ENCODE data around the gene MAP1LC3C.

MAP1LC3C gene

DNA sequence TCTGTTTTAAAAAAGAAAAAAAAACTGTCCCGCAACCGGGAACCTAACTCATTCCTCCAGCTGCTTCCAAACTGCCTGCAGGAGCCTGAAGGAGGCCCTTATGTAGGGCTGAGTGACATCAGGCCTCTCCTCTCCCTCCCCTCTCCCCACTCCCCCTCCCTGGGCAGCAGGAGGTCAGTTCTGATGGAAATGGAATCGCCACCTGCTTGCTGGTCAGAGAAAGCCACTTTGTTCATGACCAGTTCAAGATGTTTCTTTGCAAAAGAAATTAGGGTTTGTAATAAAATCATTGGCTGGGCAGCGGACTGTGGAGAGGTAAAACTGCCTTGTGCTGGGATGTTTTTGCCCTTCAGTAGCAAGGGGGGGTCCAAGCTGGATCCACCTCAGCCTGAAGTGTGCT is at the start of gene MAP1LC3C:
MAP1LC3C (minus strand) TSS at position 73 of the 400 bp plus-strand sequence. CDS start 90 bp downstream, outside the sequence.
- DNase-seq = no peak

DNA sequence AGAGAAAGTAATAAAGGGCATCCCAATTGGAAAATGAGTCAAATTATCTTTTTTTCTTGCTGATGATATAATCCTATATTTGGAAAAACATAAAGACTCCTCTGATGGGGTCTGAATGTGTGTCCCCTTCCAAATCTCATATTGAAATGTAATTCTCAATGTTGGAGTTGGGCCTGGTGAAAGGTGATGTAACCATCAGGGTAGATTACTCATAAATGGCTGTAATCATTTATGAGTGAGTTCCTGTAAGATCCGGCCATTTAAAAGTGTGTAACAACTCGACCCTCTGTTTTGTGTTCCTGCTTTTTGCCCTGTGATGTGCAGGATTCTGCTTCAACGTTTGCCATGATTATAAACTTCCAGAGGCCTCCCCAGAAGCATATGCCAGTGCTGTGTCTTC is 44.3 kb upstream of the MAP1LC3C start:
- DNase-seq = no peak

DNA sequence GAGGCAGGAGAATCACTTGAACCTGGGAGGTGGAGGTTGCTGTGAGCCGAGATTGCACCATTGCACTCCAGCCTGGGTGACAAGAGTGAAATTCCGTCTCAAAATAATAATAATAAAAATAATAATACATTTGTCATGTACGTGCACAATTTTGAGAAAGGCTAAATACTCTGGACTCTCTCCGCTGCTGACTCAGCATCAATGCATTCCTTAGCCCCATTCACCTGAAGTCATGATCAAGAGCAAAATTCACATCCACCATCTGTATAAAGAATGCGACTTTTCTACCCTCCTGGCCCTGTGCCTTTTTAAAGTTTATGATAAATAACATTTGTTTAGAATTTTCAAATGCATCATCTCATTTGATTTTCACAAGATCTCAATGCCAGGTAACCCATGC is 35.5 kb upstream of the MAP1LC3C start:
- no peak for DNase-seq

DNA sequence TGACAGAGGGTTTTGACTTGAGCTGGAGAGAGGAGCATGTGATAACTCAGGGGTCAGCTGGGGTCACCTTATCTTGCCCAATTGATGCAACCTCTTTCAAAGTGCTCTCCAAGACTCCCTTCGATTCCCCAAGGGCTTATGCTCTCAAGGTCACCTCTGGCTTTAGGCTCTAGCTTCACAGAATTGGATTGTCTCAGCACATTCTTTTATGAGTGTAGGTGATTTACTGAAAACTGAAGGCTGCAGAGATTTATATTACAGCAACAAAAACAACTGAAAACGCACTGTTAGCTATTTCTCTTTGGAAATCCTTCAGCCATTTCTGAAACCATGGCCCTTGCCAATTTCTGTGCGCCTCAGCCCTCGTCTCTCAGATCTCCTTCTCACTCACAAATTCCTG is 34.5 kb upstream of the MAP1LC3C start:
- no peak for DNase-seq

DNA sequence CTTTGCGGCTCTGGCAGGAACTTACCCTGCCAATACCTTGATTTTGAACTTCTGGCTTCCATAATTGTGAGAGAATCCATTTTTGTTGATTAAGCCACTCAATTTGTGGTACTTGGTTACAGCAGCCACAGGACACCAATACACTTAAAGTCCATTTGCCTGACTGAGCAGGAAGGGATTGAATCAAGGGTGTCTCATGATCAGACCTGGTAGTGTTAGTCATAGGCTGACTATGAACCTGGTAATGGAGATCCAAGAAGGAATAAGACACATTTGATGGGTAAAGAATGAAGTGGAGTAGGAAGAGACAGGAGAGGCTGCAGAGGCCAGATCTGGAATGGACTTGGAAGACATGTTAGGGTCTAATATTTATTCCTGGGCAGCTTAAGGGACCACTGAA is 31.2 kb upstream of the MAP1LC3C start:
- DNase-seq = no peak

DNA sequence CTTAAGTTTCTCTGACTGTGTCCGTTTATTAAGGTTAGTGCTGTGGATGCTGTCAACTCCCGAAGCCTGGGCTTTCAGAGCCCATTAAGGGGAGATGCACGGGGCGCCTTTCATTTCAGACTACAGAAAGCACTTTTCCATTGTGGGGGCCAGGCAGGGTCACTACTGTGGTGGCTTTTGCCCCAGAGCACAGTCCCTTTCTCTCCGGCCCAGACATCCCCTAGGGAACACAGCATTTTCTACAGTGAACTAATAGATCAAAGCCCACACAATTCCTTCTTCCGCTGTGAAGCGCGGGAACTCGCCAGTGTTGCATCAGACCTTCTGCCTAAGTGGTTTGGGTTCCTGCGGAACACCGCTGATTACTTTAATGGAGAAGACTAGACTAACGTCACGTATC is 26.8 kb upstream of the MAP1LC3C start:
- no peak for DNase-seq

DNA sequence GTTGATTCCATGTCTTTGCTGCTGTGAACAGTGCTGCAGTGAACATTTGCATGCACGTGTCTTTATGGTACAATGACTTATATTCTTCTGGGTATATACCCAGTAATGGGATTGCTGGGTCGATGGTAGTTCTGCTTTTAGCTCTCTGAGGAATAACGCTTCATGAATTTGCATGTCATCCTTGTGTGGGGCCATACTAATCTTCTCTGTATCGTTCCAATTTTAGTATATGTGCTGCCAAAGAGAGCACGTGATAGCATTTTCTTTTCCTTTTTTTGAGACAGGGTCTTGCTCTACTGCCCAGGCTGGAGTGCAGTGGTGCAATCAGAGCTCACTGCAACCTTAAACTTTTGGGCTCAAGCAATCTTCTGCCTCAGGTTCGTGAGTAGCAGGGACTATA is 24.9 kb upstream of the MAP1LC3C start:
- no peak for DNase-seq

DNA sequence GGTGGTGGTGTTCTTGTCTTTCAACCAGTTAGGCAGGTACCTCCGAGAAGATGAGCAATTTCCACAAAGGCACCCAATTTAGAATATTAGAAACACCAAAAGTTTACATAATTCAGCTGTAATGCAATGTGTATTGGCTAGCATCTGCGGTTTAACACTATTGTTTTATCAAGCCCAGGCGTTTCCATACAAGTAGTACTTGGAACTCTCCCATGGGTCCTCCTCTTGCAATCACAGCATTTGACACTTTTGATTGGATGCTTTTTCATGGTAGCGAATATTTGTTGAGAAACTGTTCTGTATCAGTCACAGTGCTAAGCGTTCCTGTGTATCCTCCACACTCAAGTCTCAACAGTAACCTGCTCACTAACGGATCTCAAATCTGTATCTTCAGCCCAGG is 20.1 kb upstream of the MAP1LC3C start:
- DNase-seq = no peak

DNA sequence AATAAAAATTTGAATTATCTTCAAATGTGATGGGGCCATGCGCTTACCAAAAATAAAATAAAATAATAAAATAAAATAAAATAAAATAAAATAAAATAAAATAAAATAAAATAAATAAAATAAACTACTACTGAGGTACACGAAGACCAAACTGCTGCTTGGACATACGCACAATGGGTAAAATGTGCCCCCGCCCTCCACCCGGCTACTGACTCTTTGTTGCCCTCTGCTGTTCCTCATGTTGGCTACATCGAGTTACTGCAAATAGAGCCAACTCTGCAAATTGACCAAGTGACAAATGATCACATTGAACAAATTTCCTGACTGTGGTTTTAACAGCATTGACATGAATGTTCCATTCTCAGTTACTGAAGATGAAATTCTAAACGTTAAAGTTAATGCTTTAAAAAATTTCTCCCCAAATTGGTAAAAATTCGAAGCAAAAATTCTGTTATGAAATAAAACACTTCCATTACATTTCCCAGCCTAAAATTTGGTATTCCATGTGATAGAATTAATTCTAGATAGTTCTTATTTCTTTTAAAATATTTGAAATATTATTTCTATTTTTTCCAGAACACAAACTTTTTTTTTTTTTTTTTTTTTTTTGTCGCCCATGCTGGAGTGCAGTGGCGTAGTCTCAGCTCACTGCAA is 18.8 kb upstream of the MAP1LC3C start:
- DNase-seq = peak; percentile 22

DNA sequence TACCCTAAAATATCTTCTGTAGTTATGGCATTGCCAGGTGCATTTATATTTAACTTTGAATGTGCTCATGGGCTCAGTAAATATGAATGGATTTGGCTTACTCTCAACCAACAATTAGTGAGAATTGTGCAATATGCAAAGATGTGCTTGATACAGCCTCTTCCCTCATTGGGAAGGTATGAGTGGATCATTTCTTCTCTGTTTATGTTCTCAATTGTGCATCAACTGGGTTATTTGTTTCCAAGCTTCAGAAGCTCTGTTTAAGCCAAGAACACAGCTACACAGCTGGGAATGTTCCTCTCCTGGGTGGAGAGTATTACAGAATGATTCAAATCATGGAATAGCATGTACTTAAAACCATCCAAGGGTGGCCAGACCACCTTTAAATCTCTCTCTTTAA is 17.6 kb upstream of the MAP1LC3C start:
- DNase-seq = no peak

DNA sequence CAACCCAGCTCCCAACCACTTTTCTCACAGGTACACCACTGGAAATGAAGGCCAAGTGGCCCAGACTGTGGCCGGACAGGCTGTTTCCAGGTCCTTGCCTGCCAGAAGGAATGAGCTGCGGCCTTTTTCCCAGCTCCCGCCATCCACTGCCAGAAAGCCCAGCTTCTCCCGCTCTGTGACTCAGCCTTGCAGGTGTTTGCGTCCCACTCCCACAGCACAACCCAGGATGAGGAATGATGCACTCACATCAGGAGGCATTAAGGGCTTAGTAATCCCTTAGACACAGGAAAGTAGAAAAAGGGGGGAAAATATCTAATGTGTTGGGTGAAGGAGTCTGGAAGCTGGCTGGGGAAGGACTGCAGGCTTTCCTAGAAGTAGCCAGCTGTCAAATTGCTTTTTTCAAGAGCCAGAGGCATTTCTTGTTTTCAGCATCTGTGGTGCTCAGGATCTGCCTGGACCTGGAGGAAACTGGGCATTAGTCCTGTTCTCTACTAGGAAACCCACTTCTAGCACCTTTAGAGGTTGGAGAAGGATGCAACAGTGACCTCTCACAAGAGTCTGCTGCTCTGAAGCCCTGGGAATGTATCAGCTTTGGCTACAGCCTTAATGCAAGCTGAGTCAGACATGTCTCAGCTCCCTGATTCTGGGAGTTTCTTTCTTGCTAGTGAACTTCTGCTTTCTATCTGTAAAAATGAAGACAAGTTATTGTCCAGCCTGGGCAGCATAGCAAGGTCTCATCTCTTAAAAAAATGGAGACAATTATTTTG is 13.2 kb upstream of the MAP1LC3C start:
- DNase-seq = no peak

DNA sequence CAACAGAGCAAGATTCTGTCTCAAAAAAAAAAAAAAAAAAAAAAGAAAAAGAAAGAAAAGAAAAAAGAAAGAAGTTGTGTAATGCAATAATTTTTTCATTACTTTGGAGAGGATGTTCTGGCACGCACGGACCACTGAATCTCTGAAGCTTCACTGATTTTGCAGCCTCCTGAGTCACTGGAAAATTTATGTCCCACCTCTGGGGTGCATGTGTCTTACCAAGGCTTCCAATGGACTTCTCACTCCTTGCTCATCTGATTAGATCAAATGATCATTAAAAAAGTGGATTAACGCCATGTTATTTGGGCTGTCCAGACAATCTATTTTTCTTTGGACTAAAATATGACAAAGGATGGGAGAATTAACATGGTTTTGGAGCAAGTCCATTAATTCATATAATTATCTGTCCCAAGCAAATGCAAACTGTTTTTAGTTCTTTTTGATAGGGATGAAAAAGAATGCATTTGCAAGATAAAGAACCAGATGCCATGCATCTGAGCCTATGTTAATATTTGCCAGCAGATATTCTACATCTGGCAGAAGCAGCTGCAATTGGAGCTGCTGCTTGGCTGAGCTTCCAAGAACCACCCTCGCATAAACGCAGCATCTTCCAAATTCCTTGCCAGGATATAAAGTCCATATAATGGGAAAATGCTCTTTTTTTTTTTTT is 10.1 kb upstream of the MAP1LC3C start:
- no peak for DNase-seq

DNA sequence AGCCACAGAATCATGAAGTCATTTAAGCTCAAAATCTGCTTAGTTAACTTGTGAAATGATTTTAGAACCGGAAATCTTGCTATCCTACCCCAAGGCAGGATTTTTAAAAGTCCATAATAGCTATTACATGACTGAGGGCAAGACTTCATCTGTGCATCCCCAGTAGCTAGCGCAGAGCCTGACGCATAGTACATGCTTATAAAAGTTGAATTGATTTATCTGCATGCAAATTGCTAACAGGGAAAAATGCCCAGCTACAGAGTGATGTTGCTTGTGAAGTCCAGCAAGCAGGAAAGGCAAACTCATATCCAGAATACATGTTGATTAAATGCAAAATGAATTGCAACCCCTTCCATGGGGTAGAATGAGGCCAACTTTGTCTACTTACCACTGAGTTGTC is 8.1 kb upstream of the MAP1LC3C start:
- DNase-seq = no peak

DNA sequence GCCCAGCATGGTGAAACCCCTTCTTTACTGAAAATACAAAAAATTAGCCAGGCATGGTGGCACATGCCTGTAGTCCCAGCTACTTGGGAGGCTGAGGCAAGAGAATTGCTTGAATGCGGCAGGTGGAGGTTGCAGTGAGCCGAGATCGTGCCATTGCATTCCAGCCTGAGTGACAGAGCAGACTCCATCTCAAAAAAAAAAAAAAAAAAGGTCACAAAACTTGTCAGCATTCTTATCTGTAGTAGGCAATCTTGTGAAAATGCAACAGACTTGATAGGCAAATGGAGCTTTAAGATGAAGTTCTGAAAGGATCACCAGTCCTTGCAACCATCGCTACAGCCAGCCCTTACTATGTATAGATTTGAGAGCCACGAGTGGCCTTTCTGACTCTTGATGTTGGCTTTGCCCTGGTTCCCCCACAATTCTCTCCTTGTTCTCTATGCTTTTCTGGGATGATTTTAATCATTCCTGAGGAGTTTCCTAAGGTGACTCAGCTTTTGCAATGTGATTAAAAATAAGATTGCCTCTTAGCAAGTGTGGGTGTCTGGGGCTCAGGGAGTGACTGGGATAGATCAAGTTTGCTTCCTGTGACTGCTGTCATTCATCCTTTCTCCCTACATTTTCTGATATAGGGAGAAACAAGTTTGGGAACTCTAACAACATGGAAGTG is 7.1 kb upstream of the MAP1LC3C start:
- no peak for DNase-seq

DNA sequence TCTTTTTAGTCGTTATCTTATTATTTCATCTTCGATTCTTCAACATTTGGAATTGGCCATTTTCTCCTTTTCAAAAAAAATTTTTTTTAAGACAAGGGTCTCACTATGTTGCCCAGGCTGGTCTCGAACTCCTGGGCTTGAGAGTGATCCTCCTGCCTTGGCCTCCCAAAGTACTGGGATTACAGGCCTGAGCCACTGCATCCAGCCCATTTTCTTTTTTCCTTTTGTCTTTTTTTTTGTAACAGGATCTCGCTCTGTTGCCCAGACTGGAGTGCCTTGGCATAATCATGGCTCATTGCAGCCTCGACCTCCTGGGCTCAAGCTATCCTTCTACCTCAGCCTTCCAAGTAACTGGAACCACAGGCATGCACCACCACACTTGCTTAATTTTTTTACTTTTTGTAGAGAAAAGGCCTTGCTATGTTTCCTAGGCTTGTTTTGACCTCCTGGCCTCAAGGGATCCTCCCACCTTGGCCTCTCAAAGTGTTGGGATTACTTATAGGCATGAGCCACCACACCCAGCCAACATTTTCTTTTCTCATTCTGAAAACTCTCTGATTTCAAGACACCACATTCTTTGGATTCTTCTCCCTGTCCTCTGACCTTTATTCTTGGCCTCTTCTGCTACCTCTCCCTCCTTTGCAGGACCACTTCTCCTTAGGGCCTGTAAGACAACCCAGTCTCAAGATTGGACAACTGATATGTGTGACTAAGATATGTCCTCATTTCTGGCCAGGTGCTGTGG is 6.0 kb upstream of the MAP1LC3C start:
- no peak for DNase-seq

DNA sequence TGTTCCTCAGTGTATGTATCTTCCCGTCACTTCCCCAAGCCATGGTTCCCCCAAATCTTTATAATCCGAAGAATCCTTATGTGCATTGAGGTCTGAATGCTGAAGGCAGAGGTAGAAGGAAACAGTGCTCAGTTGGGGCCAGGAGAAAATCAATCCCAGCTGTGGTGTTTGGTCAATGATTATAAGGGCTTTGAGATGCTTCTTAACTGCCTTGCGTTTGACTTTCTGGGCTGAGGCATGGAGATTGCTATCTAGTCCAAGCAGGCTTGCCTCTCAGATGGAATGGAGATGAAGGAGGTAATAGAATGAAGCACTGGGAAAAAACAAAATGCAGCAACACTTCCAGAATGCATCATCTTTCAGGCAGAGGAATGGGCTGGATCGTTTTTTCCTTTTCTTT is 3.6 kb upstream of the MAP1LC3C start:
- no peak for DNase-seq

DNA sequence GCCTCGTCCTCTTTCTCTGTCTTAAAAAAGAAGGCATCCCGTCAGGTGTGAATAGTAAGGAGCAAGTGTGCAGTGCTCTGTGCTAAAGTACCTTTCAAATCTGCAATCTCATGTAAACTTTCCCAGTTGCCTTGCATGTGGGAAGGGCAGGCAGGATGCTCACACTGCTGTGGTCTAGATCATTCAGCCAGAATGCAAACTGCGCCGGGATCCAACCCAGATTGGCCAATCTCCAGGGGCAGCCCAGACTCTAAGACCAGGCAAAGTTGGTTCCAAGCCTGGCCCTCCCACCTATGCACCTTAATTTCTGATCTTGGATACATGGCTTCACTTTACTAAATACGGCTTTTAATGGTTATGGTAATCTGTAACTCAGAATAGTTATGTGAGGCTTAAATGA is 3.2 kb upstream of the MAP1LC3C start:
- DNase-seq = no peak

DNA sequence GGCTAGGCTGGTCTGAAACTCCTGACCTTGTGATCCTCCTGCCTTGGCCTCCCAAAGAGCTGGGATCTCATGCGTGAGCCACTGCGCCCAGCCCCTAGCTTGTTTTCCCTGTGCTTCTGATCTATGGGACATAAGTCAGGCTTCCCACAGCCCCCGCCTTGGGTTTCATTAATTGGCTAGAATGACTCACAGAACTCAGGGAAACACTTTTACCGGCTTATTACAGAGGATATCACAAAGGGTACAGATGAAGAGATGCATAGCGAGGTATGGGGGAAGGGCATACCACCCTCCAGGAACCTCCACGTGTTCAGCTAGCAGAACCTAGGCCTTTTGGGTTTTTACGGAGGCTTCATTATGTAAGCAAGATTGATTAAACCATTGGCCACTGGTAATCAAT is 1.5 kb upstream of the MAP1LC3C start:
- no peak for DNase-seq

DNA sequence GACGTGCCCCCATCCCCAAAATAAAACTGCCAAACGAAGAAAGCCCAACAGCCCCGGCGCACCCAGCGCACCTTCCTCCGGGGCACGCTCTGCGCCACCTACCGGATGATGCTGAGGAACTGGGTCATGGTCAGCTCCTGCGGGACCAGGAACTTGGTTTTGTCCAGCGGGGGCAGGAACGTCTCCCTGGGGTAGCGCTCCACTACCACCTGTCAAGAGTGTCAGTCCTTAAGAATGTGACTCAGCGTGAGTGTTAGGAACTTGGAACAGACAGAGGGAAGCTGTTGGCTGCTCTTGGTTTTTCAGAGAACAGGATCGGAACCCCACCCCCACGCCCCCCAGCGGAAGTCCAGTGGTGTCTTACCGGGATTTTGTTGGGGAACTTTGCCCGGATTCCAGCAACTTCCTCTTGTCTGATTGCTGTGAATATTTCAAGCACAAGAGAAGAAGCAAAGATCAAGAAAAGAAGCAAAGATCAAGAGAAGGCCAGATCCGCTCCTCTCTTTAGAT is 431 bp downstream of the MAP1LC3C start:
- DNase-seq = peak; percentile 41

DNA sequence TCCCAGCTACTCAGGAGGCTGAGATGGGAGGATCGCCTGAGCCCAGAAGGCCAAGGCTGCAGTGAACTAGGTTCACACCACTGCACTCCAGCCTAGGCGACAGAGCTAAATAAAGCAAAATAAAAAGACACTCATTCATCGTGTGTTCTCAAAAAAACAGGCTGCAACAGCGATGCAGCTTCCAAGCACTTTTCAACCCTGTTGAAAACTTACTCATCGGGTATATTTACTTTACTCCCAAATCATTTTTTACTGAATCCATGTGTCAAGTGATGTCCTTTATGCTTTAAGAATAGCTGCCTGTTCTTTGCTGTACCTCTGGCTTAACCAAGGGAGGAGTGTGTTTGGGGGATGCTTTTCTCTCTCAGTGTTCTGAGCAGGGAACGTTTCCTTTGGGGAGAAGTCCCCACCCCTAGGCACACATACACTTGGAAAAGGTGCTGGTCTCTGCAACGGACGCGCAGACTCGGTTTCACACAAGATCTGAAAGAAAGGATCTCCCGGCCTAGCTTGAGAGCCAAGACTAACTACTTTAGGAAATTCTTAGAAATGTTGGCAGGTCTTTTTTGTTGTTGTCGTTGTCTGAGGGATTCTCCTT is 1.4 kb downstream of the MAP1LC3C start:
- DNase-seq = no peak

DNA sequence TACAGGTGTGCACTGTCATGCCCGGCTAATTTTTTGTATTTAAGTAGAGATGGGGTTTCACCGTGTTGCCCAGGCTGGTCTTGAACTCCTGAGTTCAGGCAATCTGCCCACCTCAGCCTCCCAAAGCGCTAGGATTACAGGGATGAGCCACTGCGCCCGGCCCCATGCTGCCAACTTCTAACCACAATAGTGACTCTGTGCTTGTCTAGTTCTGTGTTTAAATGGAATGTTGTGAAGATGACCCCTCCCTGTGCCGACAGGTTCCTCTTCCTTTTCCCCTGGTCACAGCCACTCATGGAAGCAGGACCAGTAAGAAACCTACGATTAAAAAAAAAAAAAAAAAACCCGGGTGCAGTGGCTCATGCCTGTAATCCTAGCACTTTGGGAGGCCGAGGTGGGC is 4.7 kb downstream of the MAP1LC3C start:
- no peak for DNase-seq

DNA sequence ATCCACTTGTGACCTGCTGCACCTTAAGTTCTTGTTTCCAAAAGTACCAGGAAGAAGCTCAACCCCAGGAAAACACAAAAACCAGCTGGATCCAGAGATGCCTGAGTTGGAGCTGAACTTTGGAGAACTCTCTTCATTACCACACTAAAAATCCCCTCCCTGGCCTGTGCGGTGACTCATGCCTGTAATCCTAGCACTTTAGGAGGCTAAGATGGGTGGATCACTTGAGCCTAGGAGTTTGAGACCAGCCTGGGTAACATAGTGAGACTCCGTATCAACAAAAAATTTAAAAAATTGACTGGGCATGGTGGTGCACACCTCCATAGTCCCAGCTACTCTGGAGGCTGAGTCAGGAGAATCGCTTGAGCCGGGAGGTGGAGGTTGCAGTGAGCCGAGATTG is 6.2 kb downstream of the MAP1LC3C start:
- DNase-seq = no peak

All from activated naive CD4-positive, alpha-beta T cell treated with Interleukin-2 at 50 U/mL for 16 hours (primary cell).